Stimulated activated CD4-positive, alpha-beta T cell treated with anti-CD3 and anti-CD28 coated beads, Interleukin-1b, Interleukin-23, amount 100 ng/mL, for 1 hour (primary cell): Measurements from ENCODE around the gene YES1.
A peak's percentile ranks its signal among the peaks of the same experiment; 100 is the strongest.

Experiments
- DNase-seq, 2 donors: peaks; one replicate each; pipeline ENCODE4 v3.0.0-alpha.2; 2020; ENCODE audit warnings: low read depth in 2 of 2

YES1 gene

DNA sequence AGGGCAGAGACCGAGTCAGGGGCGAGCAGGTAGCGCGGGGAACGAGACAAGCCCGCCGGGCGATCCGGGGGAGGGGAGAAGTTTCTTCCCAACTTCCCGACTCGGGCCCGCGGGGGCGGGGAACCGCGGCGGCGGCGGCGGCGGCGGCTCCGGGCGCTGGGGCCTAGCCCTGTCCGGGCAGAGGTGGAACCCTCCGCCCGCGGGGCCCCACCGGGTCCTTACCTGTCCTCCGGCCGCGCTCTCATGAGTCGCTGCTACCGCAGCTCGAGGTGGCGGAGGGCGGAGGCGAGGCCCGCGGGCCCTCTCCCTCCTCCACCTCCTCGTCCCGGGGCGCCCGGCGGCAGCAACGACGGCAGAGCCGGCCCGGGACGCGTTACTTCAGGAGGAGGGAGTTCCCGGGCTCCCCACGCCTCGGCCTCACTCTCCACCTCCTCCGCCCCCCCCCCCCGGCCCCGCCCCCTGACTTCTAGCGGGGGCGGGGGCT lies at the start of gene YES1:
Gene YES1 (minus strand): TSS at position 351 of the 484 bp plus-strand sequence. CDS start 55,415 bp downstream, outside the sequence.
- peak in 1 of 2 donors; percentile 20 for DNase-seq

DNA sequence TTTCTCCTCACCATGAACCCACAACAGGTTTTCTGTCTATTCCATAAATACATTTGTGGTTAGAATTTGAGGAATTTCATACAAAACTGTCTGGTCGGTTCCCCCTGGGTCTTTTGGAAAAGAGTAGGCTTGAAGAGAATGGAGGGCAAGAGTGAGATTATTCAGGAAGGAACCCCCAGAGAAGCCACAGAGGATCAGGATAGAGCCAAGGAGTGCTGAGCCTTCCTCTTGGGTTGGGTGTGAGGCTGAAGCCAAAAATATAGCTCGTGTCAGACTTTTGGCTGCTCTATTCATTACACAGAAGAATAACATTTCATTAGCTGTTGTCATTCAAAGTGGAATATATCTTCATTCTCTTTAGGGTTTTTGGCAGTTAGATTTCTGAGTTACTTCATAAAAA lies 45.9 kb upstream of the YES1 start:
- no peak for DNase-seq

GRCh38 chr18:853471-853870 lies 41.4 kb upstream of the YES1 start:
- no peak for DNase-seq

DNA sequence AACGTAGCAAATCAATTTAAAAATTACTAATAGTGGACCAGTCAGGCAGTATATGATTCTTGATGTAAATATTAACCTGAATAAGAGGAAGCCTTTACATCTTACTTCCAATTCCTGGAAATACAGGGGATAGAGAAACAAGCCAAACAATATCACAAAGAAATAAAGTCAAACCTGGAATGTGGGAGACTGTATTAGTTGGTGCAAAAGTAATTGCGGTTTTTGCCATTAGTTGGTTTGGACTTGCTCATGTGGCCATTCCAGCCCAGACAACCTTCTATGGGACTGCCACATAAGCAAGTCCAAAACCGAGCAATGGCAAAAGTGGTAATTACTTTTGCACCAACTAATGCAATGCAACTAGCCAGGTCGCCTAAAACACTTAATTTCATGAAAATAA lies 38.9 kb upstream of the YES1 start:
- no peak for DNase-seq

- DNase-seq = no peak
These were observed 37.0 kb upstream of the YES1 start for GRCh38 chr18:849021-849420.

DNA sequence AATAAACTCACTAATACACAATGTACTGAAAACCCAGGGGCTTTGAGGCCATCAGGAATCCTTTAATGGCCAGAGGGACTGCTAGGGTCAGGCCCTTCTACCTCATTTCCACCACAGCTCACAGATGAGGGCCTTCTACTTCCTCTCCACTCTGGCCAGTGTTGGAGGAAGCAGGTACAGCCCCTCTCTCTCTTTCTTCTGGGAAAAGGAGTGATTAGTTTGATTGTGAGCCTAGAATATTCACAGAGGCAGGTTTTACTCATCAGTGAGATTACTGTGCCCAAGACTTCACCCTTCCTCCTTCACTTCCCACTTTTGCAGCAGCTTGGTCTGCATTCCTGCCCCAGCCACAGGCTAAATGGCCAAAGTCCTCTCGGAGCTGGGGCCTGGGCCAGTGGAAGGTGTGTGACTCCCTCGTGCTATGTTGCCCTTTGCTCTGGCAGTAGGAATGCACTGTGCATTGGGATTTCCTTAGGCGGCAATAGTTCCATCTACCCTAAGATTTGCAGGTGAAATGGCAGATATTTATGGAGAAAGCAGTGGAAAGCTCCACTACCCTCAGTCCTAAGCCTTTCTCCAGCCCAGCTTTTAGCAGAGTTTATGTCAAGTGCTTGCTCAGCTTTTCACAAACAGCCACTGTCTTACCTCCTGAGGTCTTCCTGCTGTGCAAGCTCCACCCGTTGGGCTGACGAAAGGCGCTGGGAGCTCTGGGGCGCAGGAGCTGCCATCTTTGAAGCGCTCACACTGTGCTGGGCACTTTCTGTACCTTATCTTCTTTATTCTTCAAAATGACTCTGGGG lies 36.2 kb upstream of the YES1 start:
- no peak for DNase-seq

- no peak for DNase-seq
These were observed 33.2 kb upstream of the YES1 start for GRCh38 chr18:845152-845819.

DNA sequence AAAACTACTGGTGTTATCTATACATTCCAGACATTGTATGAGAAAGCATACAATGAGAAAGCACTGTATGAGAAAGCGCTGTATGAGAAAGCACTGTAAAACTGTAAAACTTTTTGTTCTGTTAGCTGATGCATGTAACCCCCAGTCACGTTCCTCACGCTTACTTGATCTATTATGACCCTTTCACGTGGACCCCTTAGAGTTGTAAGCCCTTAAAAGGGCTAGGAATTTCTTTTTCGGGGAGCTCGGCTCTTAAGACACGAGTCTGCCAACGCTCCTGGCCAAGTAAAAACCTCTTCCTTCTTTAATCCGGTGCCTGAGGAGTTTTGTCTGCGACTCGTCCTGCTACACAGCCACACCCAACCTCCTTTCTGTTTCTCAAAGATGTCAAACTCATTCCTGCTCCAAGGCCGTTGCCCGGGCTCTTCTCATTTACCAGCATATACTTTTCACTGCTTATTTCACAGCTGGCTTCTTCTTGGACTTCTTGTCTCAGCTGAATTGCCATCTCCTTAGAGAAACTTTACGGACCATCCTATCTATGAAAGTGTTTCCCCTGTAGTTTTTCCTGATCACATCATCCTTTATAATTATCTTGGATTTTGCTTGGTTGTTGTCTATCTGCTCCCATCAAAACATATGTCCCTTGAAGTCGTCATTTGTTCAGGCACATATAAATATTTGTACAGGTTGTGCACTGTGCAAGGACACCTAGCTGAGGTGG lies 29.8 kb upstream of the YES1 start:
- no peak for DNase-seq

GRCh38 chr18:840516-840915 lies 28.5 kb upstream of the YES1 start:
- DNase-seq = no peak

GRCh38 chr18:840023-840408 lies 28.0 kb upstream of the YES1 start:
- no peak for DNase-seq

DNA sequence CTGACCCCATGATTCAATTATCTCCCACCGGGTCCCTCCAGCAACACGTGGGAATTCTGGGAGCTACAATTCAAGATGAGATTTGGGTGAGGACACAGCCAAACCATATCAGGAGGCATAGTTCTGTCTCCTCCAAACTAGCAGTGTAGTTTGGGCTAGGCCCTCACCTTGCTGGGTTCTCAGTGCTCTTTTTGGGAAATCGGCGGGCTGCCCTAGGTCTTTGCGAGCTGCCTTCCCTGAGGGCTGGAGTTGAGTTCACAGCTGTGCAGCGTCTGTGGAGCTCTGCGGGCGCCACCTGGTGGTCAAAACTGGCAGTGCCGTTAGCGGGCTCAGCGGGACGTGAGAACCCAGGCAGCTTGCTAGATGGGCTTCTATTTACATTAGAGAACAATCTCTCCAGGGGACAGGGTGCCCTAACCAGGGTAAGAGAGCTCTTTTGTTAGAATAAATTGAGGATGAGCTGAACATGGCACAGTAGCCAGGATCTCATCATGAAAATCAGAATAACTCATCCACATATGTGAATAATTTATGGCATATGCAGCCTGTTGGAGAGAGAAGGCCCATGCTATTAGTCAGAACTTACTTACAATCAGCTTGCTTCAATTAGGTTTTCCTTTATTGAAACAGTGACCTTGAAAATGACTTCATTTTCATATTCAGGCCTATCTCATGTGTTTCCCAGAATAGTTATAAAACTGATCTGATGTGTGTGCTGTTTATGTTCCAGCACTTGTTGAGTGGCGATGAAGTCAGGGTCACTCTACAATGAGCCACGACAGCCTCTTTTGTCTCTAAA lies 27.4 kb upstream of the YES1 start:
- peak; percentile 75 to 86 for DNase-seq

DNA sequence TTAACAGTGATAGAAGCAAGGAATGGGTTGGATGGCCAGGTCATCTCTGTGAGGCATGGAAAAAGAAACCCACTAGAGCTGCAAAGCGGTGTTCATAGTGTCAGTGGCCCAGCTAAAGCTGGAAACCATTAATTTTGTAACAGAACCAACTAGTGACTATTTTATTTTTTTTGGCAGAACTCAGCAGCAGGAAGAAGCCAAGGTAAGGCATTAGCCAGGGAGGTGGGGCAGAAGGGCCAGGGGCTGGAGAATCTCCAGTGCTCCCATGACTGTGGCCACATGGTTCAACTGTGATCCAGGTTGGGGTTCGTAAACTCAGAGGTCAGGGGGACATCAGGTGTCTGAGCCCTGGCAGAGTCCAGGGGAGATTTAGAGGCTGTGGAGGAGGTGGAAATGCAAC lies 25.9 kb upstream of the YES1 start:
- no peak for DNase-seq

GRCh38 chr18:834082-834720 lies 22.2 kb upstream of the YES1 start:
- no peak for DNase-seq

GRCh38 chr18:833197-833596 lies 21.2 kb upstream of the YES1 start:
- no peak for DNase-seq

DNA sequence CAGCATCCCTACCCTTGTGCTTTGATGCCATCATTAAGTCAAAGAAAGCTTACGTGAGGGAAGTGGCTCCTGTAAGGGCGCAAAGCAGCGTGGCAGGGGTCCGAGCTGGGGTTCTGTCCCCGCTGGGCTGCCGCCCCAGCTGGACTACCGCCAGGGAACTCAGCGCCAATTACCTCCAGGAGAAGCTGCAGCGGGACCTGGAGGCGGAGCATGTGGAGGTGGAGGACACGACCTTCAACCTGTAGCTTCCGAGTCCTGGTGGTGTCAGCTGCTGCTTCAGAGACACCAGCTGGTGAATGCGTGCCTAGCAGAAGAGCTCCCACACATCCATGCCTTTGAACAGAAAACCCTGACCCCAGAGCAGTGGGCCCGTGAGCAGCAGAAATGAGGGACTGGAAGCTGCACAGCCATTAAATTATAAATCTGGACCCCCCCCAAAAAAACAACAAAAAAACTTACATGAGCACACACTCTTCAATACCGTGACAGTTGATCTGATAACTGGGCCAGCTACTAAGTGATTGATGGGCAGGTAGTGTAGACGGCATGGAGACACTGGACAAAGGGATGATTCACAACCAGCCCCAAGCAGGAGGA lies 20.1 kb upstream of the YES1 start:
- no peak for DNase-seq

GRCh38 chr18:830315-830901 lies 18.4 kb upstream of the YES1 start:
- no peak for DNase-seq

- no peak for DNase-seq
These were observed 17.4 kb upstream of the YES1 start for GRCh38 chr18:829432-829831.

DNA sequence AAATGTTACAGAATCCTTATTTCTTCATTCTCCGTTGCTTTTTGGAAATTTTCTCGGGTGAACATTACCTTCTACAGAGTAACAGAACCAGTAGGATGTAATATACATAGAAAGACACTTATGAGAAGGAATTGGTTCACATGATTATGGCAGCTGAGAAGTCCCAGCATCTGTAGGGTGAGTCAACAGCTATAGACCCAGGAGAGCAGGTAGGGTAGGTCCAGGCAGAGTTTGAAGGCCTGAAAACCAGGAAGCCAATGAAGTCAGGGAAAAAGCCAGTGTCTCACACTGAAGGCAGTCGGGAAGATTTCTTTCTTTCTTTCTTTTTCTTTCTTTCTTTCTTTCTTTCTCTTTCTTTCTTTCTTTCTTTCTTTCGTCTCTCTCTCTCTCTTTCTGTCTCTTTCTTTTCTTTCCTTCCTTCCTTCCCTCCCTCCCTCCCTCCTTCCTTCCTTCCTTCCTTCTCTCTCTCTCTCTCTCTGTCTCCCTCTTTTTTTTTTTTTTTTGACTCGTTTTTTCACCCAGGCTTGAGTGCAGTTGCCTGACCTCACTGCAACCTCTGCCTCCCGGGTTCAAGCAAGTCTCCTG lies 15.1 kb upstream of the YES1 start:
- DNase-seq = no peak

GRCh38 chr18:825891-826585 lies 14.0 kb upstream of the YES1 start:
- DNase-seq = no peak
